Measurements from ENCODE around the gene TSPO. TPM values are rescaled to one million over a fixed set of nuclear protein-coding genes. Genes with fewer than 3 reads are reported as not detected.

TSPO gene
- total RNA-seq, 1 donor from 2014 or later = 342 TPM

GRCh38 chr22:43199541-43199940 is 48.2 kb downstream of the TSPO start:
- DNase-seq (ENCODE audit: low read depth, low spot score) = no peak

- DNase-seq (ENCODE audit: low read depth, low spot score) = no peak
These were observed 48.7 kb downstream of the TSPO start for GRCh38 chr22:43200031-43200430.

- no peak for DNase-seq (ENCODE audit: low read depth, low spot score)
These were observed 49.2 kb downstream of the TSPO start for GRCh38 chr22:43200555-43200954.

- no peak for DNase-seq (ENCODE audit: low read depth, low spot score)
These were observed 50.3 kb downstream of the TSPO start for GRCh38 chr22:43201486-43202219.

GRCh38 chr22:43202326-43202725 is 51.0 kb downstream of the TSPO start:
- DNase-seq (ENCODE audit: low read depth, low spot score) = no peak

GRCh38 chr22:43202756-43203410 is 51.5 kb downstream of the TSPO start:
- DNase-seq (ENCODE audit: low read depth, low spot score) = no peak

GRCh38 chr22:43203471-43203981 is 52.2 kb downstream of the TSPO start:
- DNase-seq (ENCODE audit: low read depth, low spot score) = no peak

GRCh38 chr22:43205261-43205691 is 53.9 kb downstream of the TSPO start:
- no peak for DNase-seq (ENCODE audit: low read depth, low spot score)

GRCh38 chr22:43205748-43206508 is 54.6 kb downstream of the TSPO start:
- DNase-seq (ENCODE audit: low read depth, low spot score) = no peak

- no peak for DNase-seq (ENCODE audit: low read depth, low spot score)
These were observed 55.3 kb downstream of the TSPO start for GRCh38 chr22:43206509-43207161.

- DNase-seq (ENCODE audit: low read depth, low spot score) = no peak
These were observed 56.0 kb downstream of the TSPO start for GRCh38 chr22:43207386-43207785.

GRCh38 chr22:43207849-43208702 is 56.7 kb downstream of the TSPO start:
- DNase-seq (ENCODE audit: low read depth, low spot score) = no peak

GRCh38 chr22:43208703-43209522 is 57.6 kb downstream of the TSPO start:
- DNase-seq (ENCODE audit: low read depth, low spot score) = no peak

- no peak for DNase-seq (ENCODE audit: low read depth, low spot score)
These were observed 58.1 kb downstream of the TSPO start for GRCh38 chr22:43209523-43209890.

- no peak for DNase-seq (ENCODE audit: low read depth, low spot score)
These were observed 58.6 kb downstream of the TSPO start for GRCh38 chr22:43209971-43210370.

- DNase-seq (ENCODE audit: low read depth, low spot score) = no peak
These were observed 59.5 kb downstream of the TSPO start for GRCh38 chr22:43210631-43211515.

GRCh38 chr22:43211941-43212433 is 60.6 kb downstream of the TSPO start:
- DNase-seq (ENCODE audit: low read depth, low spot score) = no peak

- no peak for DNase-seq (ENCODE audit: low read depth, low spot score)
These were observed 61.1 kb downstream of the TSPO start for GRCh38 chr22:43212434-43212952.

Data from pulmonary artery endothelial cell (primary cell).